ENCODE results near the gene LATS1.
"Not testable (repeated sequence)": the region's sequence is repeated elsewhere in the genome, so short reads cannot be mapped to it uniquely, and the experiment has no call there.

The LATS1 gene

DNA sequence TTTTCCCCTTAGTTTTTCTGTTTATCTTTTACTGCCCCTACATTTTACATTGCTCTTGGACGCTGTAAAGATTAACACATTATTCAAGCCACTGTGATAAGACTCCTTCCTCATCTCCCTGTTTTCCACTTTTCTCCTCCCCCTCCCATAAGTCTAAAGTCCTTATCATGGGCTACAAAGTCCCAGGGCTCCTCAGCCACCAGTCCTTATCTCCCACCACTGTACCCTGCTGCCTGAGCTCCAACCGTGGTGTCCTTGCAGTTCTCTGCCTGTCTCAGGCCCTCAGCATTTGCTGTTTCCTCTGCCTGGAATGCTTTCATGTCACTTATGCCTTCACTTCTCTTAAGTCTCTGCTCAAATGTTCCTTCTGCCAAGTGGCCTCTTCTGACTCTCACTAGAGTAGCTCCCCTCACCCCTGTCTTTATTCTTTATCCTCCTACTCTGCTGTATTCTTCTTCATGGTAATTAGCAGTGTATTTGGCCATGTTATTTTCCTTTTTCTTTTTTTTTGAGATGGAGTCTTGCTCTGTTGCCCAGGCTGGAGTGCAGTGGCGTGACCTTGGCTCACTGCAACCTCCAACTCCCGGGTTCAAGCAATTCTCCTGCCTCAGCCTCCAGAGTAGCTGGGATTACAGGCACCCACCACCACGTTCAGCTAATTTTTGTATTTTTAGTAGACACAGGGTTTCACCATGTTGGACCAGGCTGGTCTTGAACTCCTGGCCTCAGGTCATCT is 10.8 kb upstream of the LATS1 start:
- DNase-seq (ENCODE audit: low read depth), result no peak

- DNase-seq (ENCODE audit: low read depth), result no peak
Observed at GRCh38 chr6:149727793-149728498, 10.0 kb upstream of the LATS1 start.

- no peak for DNase-seq (ENCODE audit: low read depth)
Observed at GRCh38 chr6:149725785-149726184, 7.9 kb upstream of the LATS1 start.

DNA sequence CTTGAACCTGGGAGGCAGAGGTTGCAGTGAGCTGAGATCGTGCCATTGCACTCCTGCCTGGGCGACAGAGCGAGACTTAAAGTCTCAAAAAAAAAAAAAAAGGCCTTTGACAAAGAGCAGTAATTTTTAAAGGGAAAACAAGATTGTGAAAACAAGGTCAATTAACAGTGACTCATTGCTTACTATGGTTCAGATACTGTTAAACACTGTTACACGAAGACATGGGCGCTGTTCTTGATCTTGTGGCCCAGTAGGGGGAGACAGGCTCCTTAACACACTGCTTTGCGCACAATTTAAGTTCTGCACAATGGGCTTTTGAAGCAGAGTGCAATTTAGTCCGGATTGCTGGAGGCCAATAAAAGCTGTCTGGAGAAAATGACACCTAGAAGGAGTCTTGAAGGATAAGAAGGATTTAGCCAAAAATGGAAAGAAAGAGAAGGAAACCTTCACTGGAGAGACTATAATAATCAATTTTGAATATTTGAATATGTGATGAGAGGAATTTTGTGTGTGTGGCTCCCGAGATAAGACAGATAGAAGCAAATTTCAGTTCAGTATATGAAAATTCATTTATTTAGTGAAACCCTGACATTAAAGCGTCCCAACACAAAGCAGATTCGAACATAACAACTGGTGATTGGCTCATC is 6.0 kb upstream of the LATS1 start:
- DNase-seq (ENCODE audit: low read depth), result no peak

- no peak for DNase-seq (ENCODE audit: low read depth)
Observed at GRCh38 chr6:149723262-149723661, 5.4 kb upstream of the LATS1 start.

- no peak for DNase-seq (ENCODE audit: low read depth)
Observed at GRCh38 chr6:149719531-149719930, 1.6 kb upstream of the LATS1 start.

- no peak for DNase-seq (ENCODE audit: low read depth)
Observed at GRCh38 chr6:149717255-149717587, 680 bp downstream of the LATS1 start.

DNA sequence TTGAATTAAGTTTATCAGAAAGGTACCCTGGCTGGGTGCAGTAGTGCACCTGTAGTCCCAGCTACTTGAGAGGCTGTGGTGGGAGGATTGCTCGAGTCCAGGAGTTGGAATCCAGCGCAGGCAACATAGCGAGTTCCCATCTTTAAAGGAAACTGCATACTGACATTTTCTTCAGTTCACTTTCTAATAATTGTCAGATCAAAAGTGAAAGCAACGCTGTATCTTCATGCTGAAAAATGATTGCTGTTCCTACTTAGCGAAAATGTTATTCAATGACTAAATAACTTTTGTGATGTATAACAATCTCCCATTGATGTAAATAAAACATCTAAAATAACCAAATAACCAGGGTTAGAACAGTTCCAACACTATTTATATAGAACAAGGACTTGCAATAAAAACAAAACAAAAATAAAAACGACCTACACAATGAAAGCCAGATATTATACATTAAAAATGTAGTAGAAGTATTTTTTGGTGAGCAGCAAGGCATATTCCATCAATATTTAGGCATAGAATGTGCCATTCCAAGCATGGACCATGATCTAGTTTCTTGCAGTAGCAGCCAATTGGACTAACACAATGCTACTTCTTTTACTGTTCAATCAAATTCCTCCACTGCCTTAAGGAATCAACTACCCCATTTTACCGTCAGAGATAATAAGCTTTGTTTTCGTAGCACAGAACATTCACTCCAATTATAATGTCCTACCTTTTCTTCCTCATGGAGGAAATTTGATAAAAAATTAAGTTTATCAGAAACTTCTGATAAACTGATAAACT is 1.5 kb downstream of the LATS1 start:
- DNase-seq (ENCODE audit: low read depth), result no peak

- no peak for DNase-seq (ENCODE audit: low read depth)
Observed at GRCh38 chr6:149714442-149714841, 3.5 kb downstream of the LATS1 start.

- DNase-seq (ENCODE audit: low read depth), result no peak
Observed at GRCh38 chr6:149711711-149712110, 6.2 kb downstream of the LATS1 start.

GRCh38 chr6:149701714-149702113 is 16.2 kb downstream of the LATS1 start:
- no peak for DNase-seq (ENCODE audit: low read depth)

- DNase-seq (ENCODE audit: low read depth), result no peak
Observed at GRCh38 chr6:149699150-149699549, 18.8 kb downstream of the LATS1 start.

DNA sequence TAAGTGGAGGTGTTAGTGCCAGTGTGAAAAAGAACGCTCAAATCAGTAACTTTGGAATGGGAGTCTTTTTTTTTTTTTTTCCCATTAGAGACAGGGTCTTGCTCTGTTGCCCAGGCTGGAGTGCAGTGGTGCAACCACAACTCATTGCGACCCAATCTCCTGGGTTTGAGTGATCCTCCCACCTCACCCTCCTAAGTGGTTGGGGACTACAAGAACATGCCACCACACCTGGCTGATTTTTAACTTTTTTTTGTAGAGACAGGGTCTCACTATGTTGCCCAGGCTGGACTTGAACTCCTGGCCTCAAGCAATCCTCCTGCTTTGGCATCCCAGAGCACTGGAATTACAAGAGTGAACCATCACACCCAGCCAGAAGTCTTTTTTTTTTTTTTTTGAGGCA is 19.7 kb downstream of the LATS1 start:
- DNase-seq (ENCODE audit: low read depth), result no peak

GRCh38 chr6:149696901-149697300 is 21.0 kb downstream of the LATS1 start:
- no peak for DNase-seq (ENCODE audit: low read depth)

GRCh38 chr6:149694921-149695320 is 23.0 kb downstream of the LATS1 start:
- no peak for DNase-seq (ENCODE audit: low read depth)

DNA sequence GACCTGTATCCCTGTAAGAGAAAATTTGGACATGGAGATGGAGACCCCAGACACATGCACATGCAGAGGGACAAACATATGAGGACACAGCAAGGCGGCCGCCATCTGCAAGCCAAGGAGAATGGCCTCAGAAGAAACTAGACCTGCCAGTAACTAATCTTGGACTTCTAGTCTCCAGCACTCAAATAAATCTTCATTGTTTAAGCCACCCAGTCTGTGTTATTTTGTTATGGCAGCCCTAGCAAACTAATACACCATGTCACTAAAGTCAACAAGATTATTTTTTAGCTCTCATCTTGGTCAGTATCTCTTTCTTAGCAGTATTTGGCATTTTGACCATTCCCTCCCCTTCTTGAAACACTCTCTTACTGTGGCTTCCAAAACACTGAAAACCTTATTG is 26.7 kb downstream of the LATS1 start:
- DNase-seq (ENCODE audit: low read depth), result no peak

- DNase-seq (ENCODE audit: low read depth), result no peak
Observed at GRCh38 chr6:149686230-149686629, 31.7 kb downstream of the LATS1 start.

DNA sequence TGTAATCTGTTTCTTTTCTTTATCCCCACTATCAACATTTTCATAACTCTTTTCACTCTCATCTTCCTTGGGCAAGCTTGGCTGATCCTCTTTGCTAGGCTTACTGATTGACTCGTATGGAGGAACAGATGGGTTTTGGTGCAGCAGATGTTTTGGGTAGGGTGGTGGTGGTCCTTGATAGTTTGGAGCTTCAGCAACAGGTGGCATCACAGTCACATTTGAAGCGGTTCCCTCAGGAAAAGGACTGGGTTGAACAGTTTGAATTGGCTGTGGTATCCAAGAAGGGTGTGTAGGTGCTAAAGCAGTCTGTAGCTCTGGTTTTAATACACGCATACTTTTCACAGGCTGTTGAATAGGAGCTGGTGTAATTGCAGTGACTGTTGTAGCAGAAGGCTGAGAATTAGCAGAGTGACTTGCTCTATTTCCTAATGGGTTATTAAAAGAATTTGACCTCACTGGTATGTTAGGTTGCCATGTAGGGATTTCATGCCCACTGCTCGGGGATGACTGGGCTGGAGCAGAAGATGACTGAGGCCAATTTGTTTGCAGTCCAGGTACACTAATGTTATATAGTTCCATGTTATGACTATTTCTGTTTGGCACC is 34.5 kb downstream of the LATS1 start:
- no peak for DNase-seq (ENCODE audit: low read depth)

DNA sequence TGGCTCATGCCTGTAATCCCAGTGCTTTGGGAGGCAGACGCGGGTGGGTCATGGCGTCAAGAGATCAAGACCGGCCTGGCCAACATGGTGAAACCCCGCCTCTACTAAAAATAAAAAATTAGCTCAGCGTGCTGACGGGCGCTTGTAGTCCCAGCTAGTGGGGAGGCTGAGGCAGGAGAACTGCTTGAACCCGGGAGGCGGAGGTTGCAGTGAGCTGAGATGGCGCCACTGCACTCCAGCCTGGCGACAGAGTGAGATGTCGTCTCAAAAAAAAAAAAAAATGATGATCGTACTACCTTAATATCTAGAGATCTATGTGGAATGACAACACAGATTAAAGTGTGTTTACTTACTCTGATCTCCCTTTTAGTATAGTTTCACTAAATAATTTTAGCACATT is 36.1 kb downstream of the LATS1 start:
- not testable (repeated sequence) for DNase-seq (ENCODE audit: low read depth)

DNA sequence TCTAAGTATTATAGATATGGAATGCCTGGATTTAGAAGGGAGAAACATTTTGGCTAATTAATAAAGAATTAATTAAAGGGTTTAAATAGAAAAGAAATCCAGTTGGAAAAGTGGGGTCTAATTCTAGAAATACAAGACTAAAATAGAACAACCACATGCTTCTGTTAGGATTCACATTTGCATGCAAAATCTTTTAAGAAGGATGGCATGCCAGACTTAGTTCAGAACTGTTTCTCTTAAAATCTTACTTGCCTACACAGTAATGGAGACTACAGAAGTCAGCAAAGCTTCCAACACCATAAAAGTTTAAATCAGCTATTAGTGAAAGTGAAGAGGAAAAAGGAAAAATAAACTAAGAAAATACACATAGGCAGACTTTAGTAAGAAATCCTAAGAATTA is 36.7 kb downstream of the LATS1 start:
- no peak for DNase-seq (ENCODE audit: low read depth)

DNA sequence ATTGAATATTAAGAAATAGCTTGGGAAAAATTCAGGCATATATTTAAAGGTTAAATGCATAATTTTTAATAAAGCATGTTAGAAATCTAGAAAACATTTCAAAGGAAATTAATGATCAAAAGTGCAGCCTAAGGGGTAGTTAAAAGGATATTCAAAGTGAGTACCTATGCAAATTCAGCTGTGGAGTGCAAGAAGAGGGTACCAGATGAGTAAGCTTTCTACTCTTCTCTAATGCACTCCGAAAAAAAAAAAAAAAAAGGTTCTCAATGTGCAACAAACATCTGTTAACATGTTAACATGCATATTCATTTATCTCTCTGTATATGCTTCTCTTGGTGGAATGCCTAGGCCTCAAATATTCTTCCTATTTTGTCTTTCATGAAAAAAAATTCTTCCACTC is 37.4 kb downstream of the LATS1 start:
- no peak for DNase-seq (ENCODE audit: low read depth)

GRCh38 chr6:149672265-149672664 is 45.6 kb downstream of the LATS1 start:
- not testable (repeated sequence) for DNase-seq (ENCODE audit: low read depth)

All from stimulated activated CD8-positive, alpha-beta memory T cell treated with anti-CD3 and anti-CD28 coated beads, Interleukin-4, amount 100 ng/mL, for 24 hours (primary cell).